HCEC 1CT (cell line): Measurements from ENCODE around the gene CCT6B.

Source experiments
- DNase-seq: peaks from one replicate; pipeline ENCODE4 v3.0.0-alpha.2; 2017

CCT6B gene

DNA sequence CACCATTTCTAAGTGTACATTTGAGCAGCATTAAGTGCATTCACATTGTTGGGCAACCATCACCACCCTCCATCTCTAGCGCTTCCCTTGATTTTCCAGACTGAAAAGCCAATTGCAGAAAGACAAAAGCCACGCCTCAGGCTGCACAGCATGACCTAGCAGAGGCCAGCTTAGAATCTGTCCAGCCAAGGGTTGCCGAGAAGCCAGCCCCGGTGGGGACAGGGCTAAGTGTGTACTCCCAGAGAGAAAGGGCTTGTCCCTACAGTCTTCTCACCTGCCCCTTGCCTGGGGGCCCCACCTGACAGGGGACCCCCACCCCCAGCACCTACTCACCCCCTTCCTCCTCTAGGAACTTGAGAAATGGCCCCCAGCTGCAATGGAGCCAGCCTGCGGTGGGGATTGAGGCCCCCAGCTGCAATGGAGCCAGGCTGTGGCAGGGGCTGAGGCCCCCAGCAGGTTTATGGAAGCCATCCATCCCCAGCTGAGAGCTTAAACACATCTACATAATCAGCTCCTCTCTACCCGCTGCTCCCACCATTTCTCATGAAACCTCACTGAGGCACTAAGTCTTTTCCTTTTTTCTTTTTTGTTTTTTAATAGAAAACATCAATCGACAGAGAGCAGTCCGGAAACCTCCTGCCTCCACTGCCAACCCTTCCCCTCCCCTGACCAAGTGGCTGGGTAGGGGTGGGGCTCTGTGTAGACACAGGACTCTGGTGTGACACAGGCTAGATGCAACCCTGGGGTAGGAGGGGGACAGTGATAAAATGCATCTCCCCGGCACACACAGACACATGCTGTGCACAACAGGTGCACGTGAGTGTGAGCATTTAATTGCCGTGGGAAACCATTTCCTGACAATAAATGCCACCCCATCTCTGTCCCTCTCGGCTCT, 77.9 kb downstream of the CCT6B start:
- DNase-seq: no peak

DNA sequence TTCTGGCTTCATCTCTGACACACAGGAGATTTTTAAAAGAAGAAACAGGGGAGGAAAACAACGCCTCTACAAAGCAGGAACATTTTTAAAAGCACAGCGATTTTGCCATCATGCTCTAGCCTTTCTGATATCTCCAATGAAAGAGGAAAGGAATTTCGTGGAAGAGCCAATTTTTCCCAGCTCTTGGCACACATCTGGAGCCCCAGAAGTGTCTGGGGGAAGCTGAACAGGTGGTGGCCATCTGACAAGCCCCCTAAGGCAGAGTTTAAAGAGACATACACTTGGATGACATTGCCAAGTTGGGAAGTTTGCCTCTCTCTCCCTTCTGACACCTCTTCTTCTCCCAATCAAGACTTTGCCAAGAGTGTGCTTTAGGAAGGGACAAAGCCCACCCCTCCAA, 82.1 kb downstream of the CCT6B start:
- DNase-seq: no peak
